ENCODE measurements around the gene TPP2. TPM values are rescaled to one million over a fixed set of nuclear protein-coding genes. Genes with fewer than 3 reads are reported as not detected.

Gene TPP2
- total RNA-seq, 3 donors from 2014 or later, result 50.2 to 62.9 (median 51.8) TPM

- no peaks in the 10 kb centered on the region for H3K9me3 ChIP-seq
- peaks cover 5% of the 10 kb centered on the region for H3K36me3 ChIP-seq
- no peak for DNase-seq (ENCODE audit: low spot score in 2 of 2)
- H3K4me3 ChIP-seq, result no peak overlapping the region
- no peak for TF ChIP-seq POLR2A (IDR thresholded peaks at IDR 0.05)
- TF ChIP-seq POLR2AphosphoS5 (IDR thresholded peaks at IDR 0.05), result no peak
- no peak for TF ChIP-seq CTCF (IDR thresholded peaks at IDR 0.05)
- no peak overlapping the region for H3K27ac ChIP-seq
- intact Hi-C loops (cut with DNase I; ENCODE audit: low total_unique reads), result no loop called here
- H3K27me3 ChIP-seq, result no peaks in the 10 kb centered on the region
- H3K4me1 ChIP-seq, result no peaks in the 10 kb centered on the region
Measured at GRCh38 chr13:102617697-102618350, 21.0 kb downstream of the TPP2 start.

- no peak for DNase-seq (ENCODE audit: low spot score in 2 of 2)
- Histone ChIP-seq H3K4me3 (no peak overlapping the region), H3K9me3 (no peaks in the 10 kb centered on the region), H3K27me3 (no peaks in the 10 kb centered on the region), H3K27ac (no peak overlapping the region), H3K36me3 (peaks cover 5% of the 10 kb centered on the region), H3K4me1 (no peaks in the 10 kb centered on the region)
- intact Hi-C loops (cut with DNase I; ENCODE audit: low total_unique reads), result no loop called here
- no peak for TF ChIP-seq CTCF (IDR thresholded peaks at IDR 0.05)
- TF ChIP-seq POLR2AphosphoS5 (IDR thresholded peaks at IDR 0.05), result no peak
- TF ChIP-seq POLR2A (IDR thresholded peaks at IDR 0.05), result no peak
Measured at GRCh38 chr13:102620516-102620915, 23.7 kb downstream of the TPP2 start.

GRCh38 chr13:102626928-102627327, 30.1 kb downstream of the TPP2 start:
- Histone ChIP-seq H3K4me3 (no peak overlapping the region), H3K9me3 (no peaks in the 10 kb centered on the region), H3K4me1 (no peaks in the 10 kb centered on the region), H3K27me3 (no peaks in the 10 kb centered on the region), H3K36me3 (peaks cover 3% of the 10 kb centered on the region), H3K27ac (no peak overlapping the region)
- DNase-seq (ENCODE audit: low spot score in 2 of 2), result no peak
- intact Hi-C loops (cut with DNase I; ENCODE audit: low total_unique reads), result no loop called here
- TF ChIP-seq POLR2AphosphoS5 (IDR thresholded peaks at IDR 0.05) (no peak), POLR2A (IDR thresholded peaks at IDR 0.05) (no peak), CTCF (IDR thresholded peaks at IDR 0.05) (no peak)

- Histone ChIP-seq H3K4me3 (no peak overlapping the region), H3K4me1 (no peaks in the 10 kb centered on the region), H3K36me3 (peaks cover 3% of the 10 kb centered on the region), H3K27me3 (no peaks in the 10 kb centered on the region), H3K9me3 (no peaks in the 10 kb centered on the region), H3K27ac (no peak overlapping the region)
- DNase-seq (ENCODE audit: low spot score in 2 of 2), result no peak
- no peak for TF ChIP-seq POLR2A (IDR thresholded peaks at IDR 0.05)
- TF ChIP-seq POLR2AphosphoS5 (IDR thresholded peaks at IDR 0.05), result no peak
- no peak for TF ChIP-seq CTCF (IDR thresholded peaks at IDR 0.05)
- intact Hi-C loops (cut with DNase I; ENCODE audit: low total_unique reads), result no loop called here
Measured at GRCh38 chr13:102628559-102628958, 31.8 kb downstream of the TPP2 start.

GRCh38 chr13:102631198-102631597, 34.4 kb downstream of the TPP2 start:
- intact Hi-C loops (cut with DNase I; ENCODE audit: low total_unique reads), result no loop called here
- H3K36me3 ChIP-seq, result peaks cover 3% of the 10 kb centered on the region

More at GRCh38 chr13:102631198-102631597, 34.4 kb downstream of the TPP2 start:
- DNase-seq (ENCODE audit: low spot score in 2 of 2), result no peak
- H3K4me3 ChIP-seq, result no peak overlapping the region
- no peaks in the 10 kb centered on the region for H3K4me1 ChIP-seq
- no peak overlapping the region for H3K27ac ChIP-seq
- no peaks in the 10 kb centered on the region for H3K9me3 ChIP-seq
- H3K27me3 ChIP-seq, result no peaks in the 10 kb centered on the region
- no peak for TF ChIP-seq POLR2AphosphoS5 (IDR thresholded peaks at IDR 0.05)
- TF ChIP-seq CTCF (IDR thresholded peaks at IDR 0.05), result no peak

Data from breast epithelium (tissue), 4 donors.